K562 (cell line): ENCODE data around the gene ZNF768. TPM values are rescaled to one million over a fixed set of nuclear protein-coding genes. Genes with fewer than 3 reads are reported as not detected.

Experiments used
- ARID1B ChIP-seq: fragments of 450-650 bp; IDR thresholded peaks from 2 replicates; pipeline ENCODE4 v1.6.1; 2016; ENCODE audit warnings: antibody characterized with exemption, mild to moderate bottlenecking, inconsistent platforms
- C11orf30 ChIP-seq: fragments of 450-650 bp; IDR thresholded peaks from 2 replicates; pipeline ENCODE4 v1.6.1; 2016; ENCODE audit warnings: low read depth, mild to moderate bottlenecking
- CBFA2T3 ChIP-seq: fragments of 450-650 bp; IDR thresholded peaks from 2 replicates; pipeline ENCODE4 v1.6.1; 2017
- CCNT2 ChIP-seq: IDR thresholded peaks from 2 replicates; pipeline ENCODE4 v1.6.1; 2011; ENCODE audit warnings: borderline replicate concordance, low read depth, mild to moderate bottlenecking, moderate library complexity, mixed read lengths, low read length; ENCODE audit not compliant: insufficient read length; ENCODE audit errors: extremely low read depth
- CREB5 ChIP-seq: fragments of 250-450 bp; sonication (Bioruptor Pico); IDR thresholded peaks from 2 replicates; pipeline ENCODE4 v1.5.0; 2020; ENCODE audit warnings: mild to moderate bottlenecking
- CTBP1 ChIP-seq: fragments of 450-650 bp; IDR thresholded peaks from 2 replicates; pipeline ENCODE4 v1.6.1; 2016; ENCODE audit warnings: borderline replicate concordance
- FOXA1 ChIP-seq: fragments of 450-650 bp; IDR thresholded peaks from 2 replicates; pipeline ENCODE4 v1.6.1; 2016; ENCODE audit warnings: mild to moderate bottlenecking, borderline replicate concordance
- GTF2F1 ChIP-seq: IDR thresholded peaks from 2 replicates; pipeline ENCODE4 v1.6.1; 2011; ENCODE audit warnings: low read depth, low read length, improper control_type of control experiment
- HDAC1 ChIP-seq, 2 experiments: fragments of 450-650 bp; IDR thresholded peaks; 2 replicates each; pipeline ENCODE4 v1.6.1; 2016 to 2017; ENCODE audit warnings: inconsistent platforms in 1 of 2, mild to moderate bottlenecking in 1 of 2, moderate library complexity in 1 of 2
- KDM5B ChIP-seq: fragments of 200-600 bp; sonication (generic); IDR thresholded peaks from 2 replicates; pipeline ENCODE4 v1.6.1; 2012; ENCODE audit warnings: low read depth, mild to moderate bottlenecking, moderate library complexity, low read length, control low read depth, inconsistent platforms; ENCODE audit not compliant: insufficient replicate concordance
- KLF16 ChIP-seq: IDR thresholded peaks from 2 replicates; pipeline ENCODE4 v1.6.1; 2016; ENCODE audit warnings: antibody characterized with exemption
- LEF1 ChIP-seq: fragments of 450-650 bp; IDR thresholded peaks from 2 replicates; pipeline ENCODE4 v1.6.1; 2016; ENCODE audit warnings: mild to moderate bottlenecking
- MBD2 ChIP-seq: sonication (generic); IDR thresholded peaks from 2 replicates; pipeline ENCODE4 v1.6.1; 2016; ENCODE audit warnings: low read depth, borderline replicate concordance
- NCOA1 ChIP-seq: fragments of 450-650 bp; IDR thresholded peaks from 2 replicates; pipeline ENCODE4 v1.6.1; 2016; ENCODE audit warnings: low read depth
- NCOA2 ChIP-seq, 2 experiments: fragments of 450-650 bp; IDR thresholded peaks; 2 replicates each; pipeline ENCODE4 v1.6.1; 2018; ENCODE audit warnings: mild to moderate bottlenecking in 2 of 2, moderate library complexity in 1 of 2; ENCODE audit not compliant: partially characterized antibody in 2 of 2
- NFE2 ChIP-seq: IDR thresholded peaks from 2 replicates; pipeline ENCODE4 v1.6.1; 2014; ENCODE audit warnings: antibody characterized with exemption, low read depth
- RCOR1 ChIP-seq, 2 experiments: IDR thresholded peaks; 2 replicates each; pipeline ENCODE4 v1.6.1; 2012; ENCODE audit warnings: low read depth in 2 of 2, low read length in 2 of 2, borderline replicate concordance in 1 of 2, improper control_type of control experiment in 1 of 2
- RFX5 ChIP-seq: IDR thresholded peaks from 2 replicates; pipeline ENCODE4 v1.6.1; 2011; ENCODE audit warnings: low read depth, mild to moderate bottlenecking, improper control_type of control experiment, low read length
- SRF ChIP-seq, 2 experiments: fragments of 250-450, 450-650 bp in 1 of 2; sonication (Bioruptor Pico) in 1 of 2; sonication (generic) in 1 of 2; formaldehyde crosslinking; IDR thresholded peaks; 2 replicates each; pipeline versions ENCODE4 v1.5.0 to v1.5.1; 2020 to 2022; ENCODE audit warnings: mild to moderate bottlenecking in 1 of 2, missing genetic modification reagents in 1 of 2
- TBL1XR1 ChIP-seq, 2 experiments: IDR thresholded peaks; 2 replicates each; pipeline ENCODE4 v1.6.1; 2012; ENCODE audit warnings: improper control_type of control experiment in 2 of 2, low read length in 2 of 2, mild to moderate bottlenecking in 1 of 2
- TCF3 ChIP-seq: sonication (generic); formaldehyde crosslinking; IDR thresholded peaks from 2 replicates; pipeline ENCODE4 v1.4.0; 2020; ENCODE audit warnings: mild to moderate bottlenecking, missing genetic modification reagents
- TFAP4 ChIP-seq: sonication (generic); formaldehyde crosslinking; IDR thresholded peaks from 2 replicates; pipeline ENCODE4 v1.8.0; 2022; ENCODE audit warnings: missing genetic modification reagents, mild to moderate bottlenecking, moderate library complexity, borderline replicate concordance
- ZBTB43 ChIP-seq: sonication (generic); formaldehyde crosslinking; IDR thresholded peaks from 2 replicates; pipeline ENCODE4 v1.8.0; 2023; ENCODE audit warnings: mild to moderate bottlenecking, missing genetic modification reagents
- ZEB2 ChIP-seq: fragments of 450-650 bp; IDR thresholded peaks from 2 replicates; pipeline ENCODE4 v1.6.1; 2016
- ZNF354B ChIP-seq: fragments of 250-450 bp; sonication (Bioruptor Pico); IDR thresholded peaks from 2 replicates; pipeline ENCODE4 v1.4.0; 2020
- ZNF764 ChIP-seq: fragments of 250-450 bp; sonication (Bioruptor Pico); IDR thresholded peaks from 2 replicates; pipeline ENCODE4 v1.4.0; 2020; ENCODE audit warnings: low read depth, mild to moderate bottlenecking, moderate library complexity
- polyA plus RNA-seq, 8 experiments: library from polyadenylated mRNA; depleted of rRNA in 4 of 8; stranded (reverse) in 5 of 8; unstranded in 3 of 8; fragments of >200 nt; fragmentation: Nextera tagmentation in 2 of 8; fragmentation: Illumina TruSeq in 1 of 8; extraction: Ambion mirVana in 2 of 8; extraction: Trizol in 1 of 8; gene quantifications; 2 replicates each; pipeline versions ENCODE4 v1.2.1 to v1.2.3, GENCODE V29; 2011 to 2014; ENCODE audit warnings: inconsistent platforms in 1 of 8, missing spikeins in 1 of 8
- total RNA-seq, 7 experiments: library from RNA; depleted of rRNA in 6 of 7; stranded (reverse); fragments of >200 nt in 6 of 7; fragmentation: Illumina TruSeq in 2 of 7; extraction: Trizol in 2 of 7; gene quantifications; 2 replicates each; pipeline versions ENCODE4 v1.2.1 to v1.2.3, GENCODE V29; 2011 to 2021; ENCODE audit warnings: low replicate concordance in 1 of 7

ZNF768 gene
- total and polyA plus RNA-seq, 9 of the 15 experiments (the other 6 are each of a cell fraction or from before 2014, with no cell fraction given), result 0.13 to 50.7 (median 26.9) TPM

GRCh38 chr16:30541502-30542329 is 15.3 kb upstream of the ZNF768 start (continued):
- TF ChIP-seq RFX5 (no peak), TCF3 (CRISPR knock-in tag) (peak; percentile 62), KLF16 (peak; percentile 70; the same call in 1 of the 2 replicates), CBFA2T3 (peak; percentile 83), CTBP1 (peak; percentile 59; the same call in 1 of the 2 replicates), GTF2F1 (no peak), NFE2 (no peak), ARID1B (peak; percentile 77), NCOA1 (peak; percentile 18; the same call in 1 of the 2 replicates), ZNF764 (CRISPR knock-in tag) (no peak), TBL1XR1 (IDR thresholded peaks at IDR 0.05; ENCODE audit: low read length in 2 of 2) (peak in 1 of 2 experiments; percentile 49; a peak in 1 of 4 replicates), ZNF354B (no peak), C11orf30 (peak; percentile 74), TFAP4 (CRISPR knock-in tag) (no peak), MBD2 (0 out of 2 replicates have a peak, but pooled peaks have one; percentile 41), LEF1 (peak; percentile 50; the same call in 1 of the 2 replicates), CCNT2 (peak; percentile 16), ZEB2 (peak; percentile 88), SRF (CRISPR knock-in tag; IDR thresholded peaks at IDR 0.05) (0 out of 4 replicates have a peak, but pooled peaks of 1 of the 2 experiments have one; percentile 17), ZBTB43 (no peak), KDM5B (no peak), RCOR1 (IDR thresholded peaks at IDR 0.05; ENCODE audit: borderline replicate concordance in 1 of 2, low read depth in 2 of 2, low read length in 2 of 2) (peak in 1 of 2 experiments; percentile 39; a peak in 2 of 4 replicates), FOXA1 (no peak), HDAC1 (IDR thresholded peaks at IDR 0.05) (0 out of 4 replicates have a peak, but pooled peaks of 1 of the 2 experiments have one; percentile 49), CREB5 (CRISPR knock-in tag) (no peak), NCOA2 (IDR thresholded peaks at IDR 0.05; ENCODE audit: partially characterized antibody in 2 of 2) (no peak)
